Activated CD8-positive, alpha-beta memory T cell treated with anti-CD3 and anti-CD28 coated beads for 36 hours (primary cell): Measurements from ENCODE around the gene NPAS2. TPM values are rescaled to one million over a fixed set of nuclear protein-coding genes. Genes with fewer than 3 reads are reported as not detected.

Experiments used
- CTCF ChIA-PET: fragments of 350-600 bp; sonication (Branson Sonifier 250); formaldehyde crosslinking; loops from one replicate; lab custom pipeline; 2021; ENCODE audit warnings: antibody characterized with exemption; lab: Charles Lee
- POLR2A ChIA-PET: fragments of 350-600 bp; sonication (Branson Sonifier 250); formaldehyde crosslinking; loops from one replicate; lab custom pipeline; 2021; ENCODE audit warnings: antibody characterized with exemption; lab: Charles Lee
- total RNA-seq, 2 experiments: library from RNA; stranded (reverse); gene quantifications; one replicate each; pipeline ENCODE4 v1.2.3, GENCODE V29; 2021

The NPAS2 gene
- total RNA-seq, 2 experiments from 2014 or later: 2.6 to 3.3 TPM

DNA sequence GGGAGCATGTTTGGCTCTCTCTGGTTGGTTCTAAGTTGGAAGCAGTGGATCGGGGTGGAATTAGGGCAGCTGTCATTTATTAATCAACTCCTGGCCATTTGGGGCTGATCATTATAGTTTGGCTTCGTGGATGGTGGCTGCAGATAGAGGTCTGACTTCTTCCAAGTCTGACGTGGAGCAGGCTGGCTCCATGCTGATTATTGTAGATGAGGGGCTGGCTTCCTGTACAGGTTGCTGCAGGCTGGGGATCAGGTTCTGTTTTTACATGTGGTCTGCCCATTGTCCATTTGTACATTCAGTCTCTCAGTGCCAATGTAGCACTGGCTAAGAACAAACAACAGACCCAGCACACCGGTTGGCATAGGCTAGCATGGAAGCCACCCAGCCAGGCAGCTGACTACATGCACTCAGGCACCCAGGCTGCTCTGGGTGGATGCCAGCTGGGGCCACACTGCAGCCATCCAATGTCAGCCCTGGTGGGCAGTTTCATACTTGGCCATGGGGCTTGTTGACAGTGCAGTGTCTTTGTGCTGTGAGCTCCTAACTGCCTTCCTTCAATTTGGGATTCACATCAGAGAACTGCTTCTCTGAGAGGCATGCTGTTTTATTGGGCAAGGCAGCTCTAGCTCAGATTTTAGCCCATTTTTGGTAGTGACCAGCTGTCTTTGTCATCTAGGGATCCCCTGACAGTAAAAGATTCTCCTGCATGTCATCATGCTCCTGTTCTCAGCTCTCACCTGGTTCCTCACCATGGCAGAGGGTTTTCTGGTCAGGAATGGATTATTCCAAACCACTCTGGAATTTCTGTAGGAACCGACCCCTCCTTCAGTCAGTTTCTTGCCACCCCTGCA is 25.4 kb downstream of the NPAS2 start:
- POLR2A ChIA-PET: no interaction called here
- CTCF ChIA-PET: no interaction called here

DNA sequence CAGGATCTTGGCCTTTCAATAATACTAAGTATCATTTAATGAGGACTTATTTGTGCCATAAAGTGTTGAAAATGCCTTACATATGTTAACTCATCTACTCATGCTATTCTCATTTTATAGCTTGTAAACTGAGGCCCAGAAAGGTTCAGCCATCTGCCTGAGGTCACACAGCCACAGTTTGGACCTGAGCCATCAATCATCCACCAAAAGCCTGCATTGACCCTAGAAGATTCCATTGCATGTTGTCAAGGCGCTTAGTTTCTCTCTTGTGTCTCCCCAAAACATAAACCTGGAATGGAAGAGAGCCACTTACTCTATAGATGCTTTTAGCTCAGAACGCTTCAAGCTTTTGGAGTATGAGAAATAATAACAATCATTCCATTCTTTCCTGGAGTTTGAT is 26.8 kb downstream of the NPAS2 start:
- POLR2A ChIA-PET: no interaction called here
- CTCF ChIA-PET: no interaction called here

DNA sequence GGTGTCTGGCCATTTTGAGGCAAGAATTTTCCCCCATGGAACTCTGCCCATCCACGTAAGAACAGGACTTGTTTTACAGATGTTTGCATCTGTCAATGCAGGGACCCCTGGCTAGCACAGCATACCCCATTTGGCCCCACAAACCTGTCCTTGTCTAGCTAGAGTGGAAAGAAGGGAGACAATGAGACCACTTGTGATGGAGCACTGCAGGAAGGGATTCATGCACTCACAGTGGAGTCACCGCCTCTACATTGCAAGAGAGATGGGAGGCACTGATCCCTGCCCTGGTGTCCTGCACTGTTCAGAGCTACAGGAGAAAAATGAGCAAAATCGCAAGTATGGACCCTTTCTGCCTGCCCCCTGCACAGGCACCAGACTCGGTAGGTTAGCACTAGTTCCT is 32.5 kb downstream of the NPAS2 start:
- ChIA-PET POLR2A (no interaction called here), CTCF (no interaction called here)

DNA sequence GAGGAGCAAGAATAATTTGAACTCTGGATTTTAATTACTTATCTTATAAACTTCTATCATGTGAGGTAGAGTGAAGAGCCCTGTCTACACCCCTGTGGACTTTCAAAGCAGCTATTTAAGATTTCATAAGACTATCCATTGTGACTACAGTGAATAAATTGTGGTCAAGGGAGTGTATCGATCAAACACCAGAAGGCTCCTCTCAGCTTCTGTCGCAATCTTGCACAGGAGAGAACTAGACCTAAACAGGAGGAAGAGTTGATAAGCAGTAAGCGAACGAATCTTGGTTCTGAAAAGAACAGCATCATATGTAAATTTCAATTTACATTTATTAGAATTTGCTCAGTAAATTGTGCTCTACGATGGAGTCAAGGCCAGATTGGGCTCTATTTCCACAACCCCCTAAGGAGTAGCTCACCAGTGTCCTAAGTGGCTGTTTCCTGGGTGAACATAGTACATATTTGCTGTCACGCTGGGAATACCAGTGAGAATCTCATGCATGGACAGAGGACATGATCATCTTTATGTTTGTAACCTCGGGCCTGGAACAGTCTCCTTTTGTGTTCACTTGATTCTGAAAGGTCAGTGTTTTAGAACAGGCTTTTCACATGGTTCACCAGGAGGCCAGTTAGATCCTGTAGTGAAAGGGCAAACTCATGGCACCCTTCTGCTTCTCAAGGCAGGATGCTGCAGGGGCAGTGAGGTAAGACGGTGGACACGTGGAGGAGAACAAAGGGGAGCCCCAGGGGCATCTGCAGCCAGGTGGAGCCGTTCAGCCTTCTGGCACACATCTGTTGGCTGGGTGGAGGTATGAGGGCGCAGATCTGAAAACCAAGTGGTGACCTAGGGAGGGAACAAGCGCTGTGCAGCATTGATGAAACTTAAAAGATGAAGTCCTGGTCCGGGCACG is 33.3 kb downstream of the NPAS2 start:
- POLR2A ChIA-PET: no interaction called here
- CTCF ChIA-PET: no interaction called here

DNA sequence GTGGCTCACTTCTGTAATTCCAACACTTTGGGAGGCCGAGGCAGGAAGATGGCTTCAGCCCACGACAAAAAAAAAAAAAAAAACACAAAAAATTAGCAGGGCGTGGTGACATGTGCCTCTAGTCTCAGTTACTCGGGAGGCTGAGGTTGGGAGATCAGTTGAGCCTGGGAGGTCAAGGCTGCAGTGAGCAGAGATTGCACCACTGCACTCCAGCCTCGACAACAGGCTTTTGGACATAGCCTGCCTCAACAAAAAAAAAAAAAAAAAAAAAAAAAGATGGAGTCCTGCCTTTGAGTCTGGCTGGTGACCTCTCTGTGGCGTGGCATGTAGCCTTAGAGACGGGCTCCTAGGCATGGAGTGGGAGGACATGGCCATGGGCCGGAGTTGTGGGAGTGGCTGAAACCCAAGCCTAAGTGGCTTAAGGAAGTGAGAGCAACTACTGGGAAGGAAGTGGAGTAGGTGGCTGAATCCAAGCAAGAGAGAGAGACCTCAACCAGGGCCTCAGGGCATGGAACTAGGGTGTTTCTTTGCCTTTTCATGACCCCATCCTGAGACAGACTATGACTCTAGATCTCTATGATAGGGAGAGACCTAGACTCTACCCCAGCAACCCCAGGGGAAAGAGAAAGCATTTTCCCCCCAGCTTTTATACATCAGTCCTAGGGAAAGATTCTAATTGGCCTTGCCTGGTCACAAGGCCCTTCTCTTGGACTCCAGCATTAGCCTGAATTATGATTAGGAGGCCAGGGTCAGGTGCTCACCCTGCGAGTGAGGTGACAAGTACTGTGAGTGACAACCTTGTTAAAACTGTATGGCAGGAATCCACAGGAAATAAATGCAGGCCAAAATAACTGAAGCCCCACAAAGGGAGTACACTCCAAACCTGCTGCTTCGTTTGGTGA is 34.2 kb downstream of the NPAS2 start:
- POLR2A ChIA-PET: no interaction called here
- CTCF ChIA-PET: no interaction called here

DNA sequence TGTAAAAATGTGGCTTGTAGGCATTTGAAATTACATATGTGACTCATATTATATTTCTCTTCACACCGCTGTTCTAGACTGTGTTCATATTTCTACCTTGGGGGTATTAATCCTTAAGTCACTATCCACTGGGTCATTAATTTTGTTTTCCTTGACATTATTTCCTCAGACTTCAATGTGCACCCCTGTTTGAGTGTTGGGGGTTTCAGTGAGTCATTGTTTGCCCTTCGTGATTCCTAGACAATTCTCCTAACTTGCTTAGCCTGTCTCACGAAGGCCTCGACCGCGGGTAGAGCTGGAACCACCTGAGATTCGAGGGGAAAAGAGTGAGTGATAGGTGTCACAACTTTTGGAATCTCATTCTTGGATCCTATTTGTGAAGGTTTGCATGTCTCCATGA is 35.1 kb downstream of the NPAS2 start:
- POLR2A ChIA-PET: no interaction called here
- CTCF ChIA-PET: no interaction called here

DNA sequence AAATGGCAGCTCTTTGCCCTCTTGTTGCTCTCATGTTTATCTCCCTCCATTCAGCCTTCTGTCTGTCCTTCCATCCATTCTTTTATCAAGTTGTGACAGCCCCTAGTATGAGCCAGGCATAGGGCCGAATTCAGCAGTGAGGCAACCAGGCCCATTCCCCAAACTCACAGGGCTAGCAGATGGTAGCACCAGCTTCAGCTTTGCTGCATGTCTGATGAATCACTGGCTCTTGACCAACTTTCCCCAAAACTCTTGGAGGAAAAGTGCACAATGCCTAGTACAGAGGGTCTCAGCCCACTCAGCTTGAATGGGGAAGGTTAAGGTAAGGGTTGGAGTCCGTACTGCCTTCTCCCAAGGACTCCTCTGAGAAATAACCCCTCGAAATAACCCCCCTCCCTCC is 35.7 kb downstream of the NPAS2 start:
- ChIA-PET CTCF (no interaction called here), POLR2A (no interaction called here)

DNA sequence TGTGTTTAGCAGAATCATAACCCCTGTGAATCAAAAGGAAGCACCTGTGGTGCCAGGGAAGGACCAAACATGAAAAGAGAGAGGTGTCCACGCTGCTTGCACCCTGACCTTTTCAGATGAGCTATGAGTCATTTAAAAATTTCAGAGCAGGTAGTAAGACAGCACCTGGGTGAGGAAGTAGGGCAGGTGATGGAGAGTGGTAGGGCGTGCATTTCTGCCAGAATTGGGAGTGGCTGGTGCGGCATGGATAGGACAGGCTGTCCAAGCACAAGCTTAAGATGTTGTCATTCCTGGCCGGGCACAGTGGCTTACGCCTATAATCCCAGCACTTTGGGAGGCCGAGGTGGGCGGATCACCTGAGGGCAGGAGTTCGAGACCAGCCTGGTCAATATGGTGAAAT is 36.8 kb downstream of the NPAS2 start:
- POLR2A ChIA-PET: no interaction called here
- CTCF ChIA-PET: no interaction called here

DNA sequence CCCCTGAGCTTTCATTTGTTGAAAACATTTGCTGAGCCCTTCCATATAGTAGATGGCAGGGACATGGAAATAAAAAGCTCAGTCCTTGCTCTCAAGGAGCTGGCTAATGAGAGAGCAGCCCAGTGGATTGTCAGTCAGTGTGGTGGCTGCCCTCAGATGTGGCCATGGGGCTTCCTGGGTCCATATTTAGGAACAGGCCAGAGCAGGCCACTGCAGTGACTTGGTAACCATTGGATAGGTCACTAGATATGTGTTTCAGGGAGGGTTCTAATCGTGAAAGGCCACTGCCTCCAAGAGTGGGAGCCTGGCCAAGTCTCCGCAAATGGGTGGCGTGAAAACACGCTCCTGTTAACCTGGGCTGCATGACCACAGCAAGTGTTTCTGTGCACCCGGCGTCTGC is 37.4 kb downstream of the NPAS2 start:
- ChIA-PET CTCF (no interaction called here), POLR2A (no interaction called here)

DNA sequence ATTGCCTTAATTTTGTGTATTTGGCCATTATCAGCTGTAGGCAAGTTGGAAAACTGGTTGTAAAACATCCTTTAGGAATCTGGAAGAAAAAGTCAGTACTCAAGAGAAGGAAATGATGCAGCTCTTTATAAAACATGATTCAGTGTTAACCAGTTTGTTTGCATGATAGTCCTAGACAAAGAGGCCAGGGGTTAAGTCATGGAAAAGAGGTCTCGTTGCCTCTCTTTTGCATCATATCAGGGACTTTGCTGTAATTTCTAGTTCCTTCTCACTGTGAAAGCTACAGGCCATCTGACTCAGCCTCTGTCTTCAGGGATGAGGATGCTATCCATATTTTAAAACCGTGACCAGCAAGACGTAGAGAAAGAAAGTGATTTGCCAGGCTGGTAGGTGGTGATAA is 38.0 kb downstream of the NPAS2 start:
- POLR2A ChIA-PET: no interaction called here
- CTCF ChIA-PET: no interaction called here

DNA sequence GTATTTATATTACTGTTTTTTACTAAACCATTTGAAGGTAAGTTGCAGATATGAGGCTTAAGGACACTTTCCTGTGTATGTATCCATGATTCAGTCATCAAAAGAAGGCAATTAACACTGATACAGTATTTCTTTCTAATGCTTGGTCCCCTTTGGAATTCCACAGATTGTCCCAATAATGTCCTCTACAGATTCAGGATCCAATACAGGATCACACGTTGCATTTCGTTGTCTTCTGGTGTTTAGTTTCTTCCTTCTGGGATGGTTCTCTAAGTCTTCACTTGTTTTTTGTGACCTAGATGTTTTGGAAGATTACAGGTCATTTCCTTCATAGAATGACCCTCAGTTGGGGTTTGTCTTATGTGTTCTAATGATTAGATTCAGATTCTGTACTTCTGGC is 40.0 kb downstream of the NPAS2 start:
- ChIA-PET POLR2A (no interaction called here), CTCF (no interaction called here)

DNA sequence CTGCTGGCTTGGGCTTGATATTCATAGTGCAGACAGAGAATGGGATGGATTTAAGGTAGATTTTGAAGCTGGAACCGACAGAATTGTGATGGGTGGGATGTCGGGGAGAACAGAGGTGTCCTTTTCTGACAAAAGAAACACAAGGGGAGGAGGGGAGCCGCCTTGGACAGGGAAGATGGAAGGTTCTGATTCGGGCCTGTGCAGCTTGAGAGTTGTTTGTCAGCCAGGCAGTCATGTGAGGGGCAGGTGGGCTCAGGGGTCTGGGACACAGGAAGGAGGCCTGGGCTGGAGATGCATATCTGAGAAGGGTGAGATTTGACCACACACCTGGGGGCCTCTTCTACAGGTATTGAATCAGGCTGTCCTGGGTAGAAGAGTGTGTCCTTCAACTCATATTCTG is 41.4 kb downstream of the NPAS2 start:
- POLR2A ChIA-PET: no interaction called here
- CTCF ChIA-PET: no interaction called here

DNA sequence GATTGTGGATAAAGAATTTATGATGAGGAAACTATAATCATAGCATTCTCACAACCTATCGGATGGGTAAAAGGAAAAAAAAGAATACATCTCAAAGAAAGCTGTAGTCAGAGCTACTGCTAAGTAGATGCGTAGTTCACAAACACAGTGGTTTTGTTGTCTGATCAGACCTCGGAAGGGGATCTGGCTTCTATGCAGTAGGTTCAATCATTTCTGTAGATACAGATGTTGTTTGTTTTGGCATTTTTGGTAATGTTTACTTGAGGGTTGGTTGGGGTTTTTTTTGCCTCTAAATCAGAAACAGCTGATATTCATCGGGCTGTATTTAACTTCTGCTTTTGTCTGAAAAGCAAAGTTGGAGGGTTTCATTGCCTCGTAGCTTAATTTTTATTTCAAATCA is 42.1 kb downstream of the NPAS2 start:
- POLR2A ChIA-PET: no interaction called here
- CTCF ChIA-PET: no interaction called here

DNA sequence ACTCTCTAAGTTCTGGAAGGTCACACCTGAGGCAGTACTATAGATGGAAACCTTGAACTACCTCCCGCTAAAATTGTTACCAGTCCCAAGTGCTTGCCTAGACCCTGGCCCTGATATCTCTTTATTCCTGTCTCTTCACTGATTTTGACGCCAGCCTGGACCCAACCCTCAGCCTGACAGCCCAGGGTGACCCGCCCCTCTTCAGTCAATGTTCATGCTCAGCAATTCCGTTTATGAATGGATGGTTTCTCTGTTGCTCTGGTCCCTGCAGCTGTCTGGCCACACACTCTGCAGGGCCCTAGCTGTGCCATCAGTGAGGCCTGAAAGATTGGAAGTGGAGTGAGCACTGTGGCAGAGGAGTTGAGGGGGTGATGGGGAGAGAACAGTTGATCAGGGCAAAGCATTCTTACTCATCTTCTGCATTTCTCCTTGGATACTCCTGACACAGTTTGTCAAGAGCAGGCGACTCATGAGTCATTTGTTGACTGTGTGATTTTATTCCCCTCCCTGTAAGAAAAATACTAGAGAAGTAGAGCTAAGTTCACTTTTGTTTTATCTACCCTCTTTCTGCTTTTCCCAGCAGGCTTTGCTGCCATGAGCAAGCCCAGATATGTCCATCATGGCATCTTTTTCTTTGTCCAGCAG is 46.0 kb downstream of the NPAS2 start:
- POLR2A ChIA-PET: no interaction called here
- CTCF ChIA-PET: interaction anchor here (0.5 to 1.4 kb wide), 2 partner anchors 54 to 101 kb away, joined by 3 to 4 read pairs; no protein-coding TSS in a partner anchor

DNA sequence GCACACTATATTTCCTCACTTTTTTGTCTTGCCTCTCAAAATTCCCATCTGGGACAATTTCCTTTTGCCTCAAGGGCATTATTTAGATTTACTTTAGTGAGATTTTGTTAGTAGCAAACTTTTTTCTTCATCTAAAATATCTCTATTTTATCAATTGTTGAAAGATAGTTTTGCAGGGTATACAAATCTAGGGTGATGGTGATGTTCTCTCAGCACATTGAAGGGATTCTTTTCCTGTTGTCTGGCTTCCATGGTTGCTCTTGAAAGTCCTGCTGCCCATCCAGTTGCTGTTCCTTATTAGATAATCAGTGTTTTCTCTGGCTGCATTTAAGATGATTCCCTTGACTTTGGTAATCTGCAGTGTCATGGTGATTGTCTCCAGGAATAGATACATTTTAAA is 48.1 kb downstream of the NPAS2 start:
- ChIA-PET POLR2A (no interaction called here), CTCF (no interaction called here)

DNA sequence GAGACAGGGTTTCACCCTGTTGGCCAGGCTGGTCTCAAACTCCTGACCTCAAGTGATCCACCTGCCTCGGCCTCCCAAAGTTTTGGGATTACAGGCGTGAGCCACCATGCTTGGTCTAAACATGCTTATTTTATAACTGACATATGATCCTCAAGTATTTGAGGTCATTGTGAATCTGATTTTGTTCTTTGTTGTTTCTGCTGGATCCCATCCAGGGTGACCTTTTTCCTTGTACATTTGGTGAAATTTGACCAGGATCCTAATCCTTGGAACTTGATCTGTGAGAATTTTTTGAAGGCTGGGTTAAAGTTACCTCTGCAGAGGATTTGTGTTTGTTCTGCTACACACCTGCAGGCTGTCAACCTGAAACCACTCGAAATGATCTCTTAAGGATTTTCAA is 49.2 kb downstream of the NPAS2 start:
- ChIA-PET POLR2A (no interaction called here), CTCF (interaction anchor here (0.7 to 1.3 kb wide), 2 partner anchors 101 to 102 kb away, joined by 3 read pairs; no protein-coding TSS in a partner anchor)

DNA sequence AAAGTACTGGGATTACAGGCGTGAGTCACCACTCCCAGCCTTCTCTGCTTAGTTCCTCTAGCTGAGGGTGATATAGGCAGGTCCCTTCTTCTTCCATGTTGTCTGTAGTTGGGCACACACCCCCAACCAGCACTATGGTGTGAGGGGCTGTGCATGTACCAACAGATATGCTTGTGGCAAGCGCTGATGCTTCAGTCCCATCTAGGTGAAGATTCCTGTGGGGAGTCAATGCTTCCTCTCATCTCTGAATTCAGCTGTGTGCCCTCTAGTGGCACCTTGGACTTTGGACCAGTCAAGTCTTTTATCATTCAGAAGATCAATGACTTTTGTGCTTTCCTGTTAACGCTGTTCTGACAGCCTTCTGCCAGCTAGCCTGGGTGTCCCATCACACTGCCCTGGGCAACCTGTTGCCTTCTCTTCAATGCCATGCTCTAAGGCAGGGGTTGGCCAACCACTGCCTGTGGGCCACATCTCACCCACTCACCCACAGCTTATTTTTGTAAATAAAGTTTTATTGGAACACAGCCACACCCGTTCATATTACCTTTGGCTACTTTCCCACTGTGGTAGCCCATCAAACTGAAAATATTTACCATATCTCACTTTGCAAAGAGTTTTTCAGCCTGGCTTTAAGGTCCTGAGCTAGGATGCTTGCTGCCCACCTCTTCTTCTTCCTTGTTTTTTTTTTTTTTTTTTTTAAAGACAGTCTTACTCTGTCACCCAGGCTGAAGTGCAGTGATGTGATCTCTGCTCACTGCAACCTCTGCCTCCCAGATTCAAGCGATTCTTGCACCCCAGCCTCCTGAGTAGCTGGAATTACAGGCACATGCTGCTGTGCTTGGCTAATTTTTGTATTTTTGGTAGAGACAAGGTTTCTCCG is 51.0 kb downstream of the NPAS2 start:
- ChIA-PET CTCF (interaction anchor here (0.7 kb wide), 1 partner anchor 1487 kb away, joined by 3 read pairs; no protein-coding TSS in a partner anchor), POLR2A (no interaction called here)
